HG03469 (cell line): ENCODE data around the gene SIK3.

Source experiments
- ATAC-seq: cut with Tn5 transposase; IDR thresholded peaks from one replicate; pipeline ENCODE4 v1.9.1; 2021; ENCODE audit warnings: mild to moderate bottlenecking, moderate library complexity, moderate number of reproducible peaks; ENCODE audit not compliant: unreplicated experiment

The SIK3 gene

GRCh38 chr11:116935514-116935913 lies 162.7 kb downstream of the SIK3 start:
- ATAC-seq = no peak

GRCh38 chr11:116935089-116935488 lies 163.1 kb downstream of the SIK3 start:
- no peak for ATAC-seq

GRCh38 chr11:116933961-116934360 lies 164.3 kb downstream of the SIK3 start:
- ATAC-seq = no peak

- no peak for ATAC-seq
Measured at GRCh38 chr11:116932181-116932580, 166.0 kb downstream of the SIK3 start.

GRCh38 chr11:116931206-116931953 lies 166.8 kb downstream of the SIK3 start:
- no peak for ATAC-seq

GRCh38 chr11:116930586-116930985 lies 167.6 kb downstream of the SIK3 start:
- no peak for ATAC-seq

- ATAC-seq = no peak
Measured at GRCh38 chr11:116930177-116930576, 168.1 kb downstream of the SIK3 start.

- ATAC-seq = no peak
Measured at GRCh38 chr11:116929414-116930090, 168.7 kb downstream of the SIK3 start.

GRCh38 chr11:116928845-116929244 lies 169.4 kb downstream of the SIK3 start:
- no peak for ATAC-seq

- peak; percentile 59 for ATAC-seq
Measured at GRCh38 chr11:116928102-116928777, 170.0 kb downstream of the SIK3 start.

GRCh38 chr11:116927163-116927974 lies 170.9 kb downstream of the SIK3 start:
- no peak for ATAC-seq

GRCh38 chr11:116925050-116925449 lies 173.2 kb downstream of the SIK3 start:
- ATAC-seq = no peak

- ATAC-seq = no peak
Measured at GRCh38 chr11:116918925-116919655, 179.1 kb downstream of the SIK3 start.

- no peak for ATAC-seq
Measured at GRCh38 chr11:116917632-116918031, 180.6 kb downstream of the SIK3 start.

GRCh38 chr11:116916886-116917285 lies 181.3 kb downstream of the SIK3 start:
- ATAC-seq = no peak

GRCh38 chr11:116916052-116916451 lies 182.2 kb downstream of the SIK3 start:
- ATAC-seq = no peak

- no peak for ATAC-seq
Measured at GRCh38 chr11:116913000-116913399, 185.2 kb downstream of the SIK3 start.

- no peak for ATAC-seq
Measured at GRCh38 chr11:116911976-116912734, 186.1 kb downstream of the SIK3 start.

- ATAC-seq = no peak
Measured at GRCh38 chr11:116910847-116911246, 187.4 kb downstream of the SIK3 start.

GRCh38 chr11:116910378-116910777 lies 187.8 kb downstream of the SIK3 start:
- no peak for ATAC-seq
